Endodermal cell (in vitro differentiated cells): ENCODE results near the gene LRRC36. TPM values are rescaled to one million over a fixed set of nuclear protein-coding genes. Genes with fewer than 3 reads are reported as not detected.

Experiments
- DNase-seq: peaks from one replicate; pipeline ENCODE4 v3.0.0-alpha.2; 2017
- H3K27ac ChIP-seq: 2 replicates; pipeline ENCODE4 v1.5.1; 2013; ENCODE audit warnings: mild to moderate bottlenecking, low read depth, low read length, moderate library complexity
- H3K27me3 ChIP-seq: 2 replicates; pipeline ENCODE4 v1.6.1; 2013; ENCODE audit warnings: mild to moderate bottlenecking, low read length, moderate library complexity; ENCODE audit not compliant: insufficient read depth, control insufficient read depth, poor library complexity, severe bottlenecking
- H3K36me3 ChIP-seq: 2 replicates; pipeline ENCODE4 v1.7.0; 2013; ENCODE audit warnings: mild to moderate bottlenecking, low read length, moderate library complexity; ENCODE audit not compliant: control insufficient read depth, insufficient read depth
- H3K4me1 ChIP-seq: one replicate; pipeline ENCODE4 v1.7.0; 2013; ENCODE audit warnings: low read length; ENCODE audit not compliant: control insufficient read depth, insufficient read depth
- H3K4me3 ChIP-seq: 2 replicates; pipeline ENCODE4 v1.5.1; 2013; ENCODE audit warnings: mild to moderate bottlenecking, low read length, moderate library complexity
- H3K9ac ChIP-seq: 2 replicates; pipeline ENCODE4 v1.6.1; 2013; ENCODE audit warnings: mild to moderate bottlenecking, low read length, moderate library complexity; ENCODE audit not compliant: poor library complexity, severe bottlenecking; ENCODE audit errors: extremely low read depth
- H3K9me3 ChIP-seq: 2 replicates; pipeline ENCODE4 v1.6.1; 2013; ENCODE audit warnings: mild to moderate bottlenecking, low read length, moderate library complexity; ENCODE audit not compliant: control insufficient read depth
- H3K27ac Mint-ChIP-seq: 2 replicates; pipeline ENCODE4 v1.8.0; 2020; ENCODE audit warnings: mixed read lengths
- H3K27me3 Mint-ChIP-seq: 2 replicates; pipeline ENCODE4 v1.8.0; 2021; ENCODE audit warnings: mild to moderate bottlenecking, mixed read lengths; ENCODE audit not compliant: insufficient read depth
- H3K36me3 Mint-ChIP-seq: 2 replicates; pipeline ENCODE4 v1.8.0; 2020; ENCODE audit warnings: low read depth, mixed read lengths
- H3K4me1 Mint-ChIP-seq: 2 replicates; pipeline ENCODE4 v1.8.0; 2020; ENCODE audit warnings: mixed read lengths
- H3K4me3 Mint-ChIP-seq: 2 replicates; pipeline ENCODE4 v1.8.0; 2020; ENCODE audit warnings: mild to moderate bottlenecking, moderate library complexity, mixed read lengths
- H3K9me3 Mint-ChIP-seq: 2 replicates; pipeline ENCODE4 v1.8.0; 2020; ENCODE audit warnings: mild to moderate bottlenecking, mixed read lengths
- CTCF ChIP-seq: fragments of 200-600 bp; sonication (generic); conservative IDR thresholded peaks from 2 replicates; pipeline ENCODE4 v1.5.0; 2021; ENCODE audit warnings: antibody characterized with exemption, mild to moderate bottlenecking
- WGBS, 2 experiments: methylation state at CpG; one replicate each; pipeline versions ENCODE4 v1.1.5 to v1.1.7; 2013; ENCODE audit warnings: missing lambda C conversion rate in 2 of 2, mixed read lengths in 1 of 2; ENCODE audit not compliant: insufficient coverage in 1 of 2, insufficient read length in 1 of 2; 5-methylcytosine and 5-hydroxymethylcytosine counted together
- total RNA-seq, 2 donors: library from RNA; stranded (reverse); fragmentation: NEBNext Ultra II Directional in 1 of 2; extraction: Animal tissue kit (Norgen Biotek cat#: 25700) in 1 of 2; gene quantifications; 2 replicates in 1 of 2; 3 replicates in 1 of 2; pipeline ENCODE4 v1.2.1, GENCODE V29; 2021

Gene LRRC36
- total RNA-seq, 2 donors from 2014 or later, result 0.73 TPM; not detected in 1

- peaks cover 24% of the 10 kb centered on the region for H3K27me3 ChIP-seq
- H3K9ac ChIP-seq, result no peak overlapping the region
- no peaks in the 10 kb centered on the region for H3K36me3 ChIP-seq
- Mint-ChIP-seq H3K36me3 (no peaks in the 10 kb centered on the region), H3K4me1 (peaks cover 35% of the 10 kb centered on the region), H3K27me3 (peaks cover 24% of the 10 kb centered on the region), H3K4me3 (no peak overlapping the region), H3K9me3 (no peaks in the 10 kb centered on the region), H3K27ac (no peak overlapping the region)
- no peaks in the 10 kb centered on the region for H3K9me3 ChIP-seq
- H3K4me3 ChIP-seq, result no peak overlapping the region
- DNase-seq, result no peak
- H3K4me1 ChIP-seq, result peaks cover 18% of the 10 kb centered on the region
- no peak overlapping the region for H3K27ac ChIP-seq
- WGBS, 2 experiments, result 85 to 89% methylated on average over 2 to 6 of the region's 7 CpGs
- TF ChIP-seq CTCF, result no peak
Measured at GRCh38 chr16:67426022-67426421, 99.4 kb downstream of the LRRC36 start.

GRCh38 chr16:67426950-67427349 is 100.3 kb downstream of the LRRC36 start:
- peaks cover 18% of the 10 kb centered on the region for H3K4me1 ChIP-seq
- no peaks in the 10 kb centered on the region for H3K9me3 ChIP-seq
- DNase-seq, result no peak
- Mint-ChIP-seq H3K36me3 (no peaks in the 10 kb centered on the region), H3K4me1 (peaks cover 39% of the 10 kb centered on the region), H3K27me3 (peaks cover 27% of the 10 kb centered on the region), H3K4me3 (no peak overlapping the region), H3K9me3 (no peaks in the 10 kb centered on the region), H3K27ac (no peak overlapping the region)
- H3K27ac ChIP-seq, result no peak overlapping the region
- no peak for TF ChIP-seq CTCF
- 77 to 91% methylated on average over 2 to 7 of the region's 7 CpGs for WGBS, 2 experiments
- H3K27me3 ChIP-seq, result peaks cover 24% of the 10 kb centered on the region
- H3K4me3 ChIP-seq, result no peak overlapping the region
- no peaks in the 10 kb centered on the region for H3K36me3 ChIP-seq
- H3K9ac ChIP-seq, result no peak overlapping the region

DNA sequence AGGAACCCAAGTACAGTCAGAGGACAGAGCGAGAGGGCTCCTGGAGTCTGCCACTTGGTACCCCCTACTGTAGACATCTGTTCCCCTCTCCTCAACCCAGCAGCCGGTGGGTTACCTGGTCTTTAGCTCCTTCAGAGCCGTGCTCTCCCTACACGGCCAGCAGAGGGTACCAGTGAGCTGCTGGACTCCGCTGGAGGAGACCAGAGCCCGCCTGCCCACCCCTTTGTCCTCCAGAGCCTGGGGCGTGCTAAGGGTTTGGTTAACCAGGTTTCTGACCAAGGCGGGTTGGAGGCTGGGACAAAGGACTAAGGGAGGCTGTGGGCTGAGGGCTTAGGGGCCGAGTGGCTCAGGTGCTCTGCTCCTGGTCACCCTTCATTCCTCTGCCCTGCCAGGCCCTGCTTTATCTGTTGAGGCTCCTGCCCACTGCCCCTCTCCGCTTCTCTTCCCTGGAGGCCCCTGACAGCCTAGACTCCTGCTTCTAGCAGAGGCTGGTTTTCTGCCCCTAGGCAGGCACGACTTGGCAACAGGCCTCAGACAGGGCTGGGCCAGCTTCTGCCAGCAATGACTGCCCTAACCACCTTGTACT is 101.6 kb downstream of the LRRC36 start:
- H3K4me3 Mint-ChIP-seq, result no peak overlapping the region
- peaks cover 30% of the 10 kb centered on the region for H3K27me3 Mint-ChIP-seq
- H3K9me3 Mint-ChIP-seq, result no peaks in the 10 kb centered on the region
- Histone ChIP-seq H3K9ac (no peak overlapping the region), H3K27me3 (peaks cover 24% of the 10 kb centered on the region), H3K27ac (no peak overlapping the region), H3K36me3 (no peaks in the 10 kb centered on the region), H3K4me3 (no peak overlapping the region), H3K9me3 (no peaks in the 10 kb centered on the region), H3K4me1 (peaks cover 21% of the 10 kb centered on the region)
- no peak overlapping the region for H3K27ac Mint-ChIP-seq
- DNase-seq, result peak; percentile 95
- TF ChIP-seq CTCF, result peak; percentile 94
- no peaks in the 10 kb centered on the region for H3K36me3 Mint-ChIP-seq
- peaks cover 45% of the 10 kb centered on the region for H3K4me1 Mint-ChIP-seq
- 29 to 40% methylated on average over 5 to 11 of the region's 11 CpGs for WGBS, 2 experiments
